GM12874 (cell line): Measurements from ENCODE around the gene RAD51B.

ENCODE experiments used
- TF ChIP-seq, protein P1 (sequence below): IDR thresholded peaks from 2 replicates; pipeline ENCODE4 v1.5.1; 2011; ENCODE audit warnings: low read depth, mild to moderate bottlenecking, control low read depth, low read length, moderate library complexity; ENCODE audit not compliant: insufficient read depth

Gene RAD51B

DNA sequence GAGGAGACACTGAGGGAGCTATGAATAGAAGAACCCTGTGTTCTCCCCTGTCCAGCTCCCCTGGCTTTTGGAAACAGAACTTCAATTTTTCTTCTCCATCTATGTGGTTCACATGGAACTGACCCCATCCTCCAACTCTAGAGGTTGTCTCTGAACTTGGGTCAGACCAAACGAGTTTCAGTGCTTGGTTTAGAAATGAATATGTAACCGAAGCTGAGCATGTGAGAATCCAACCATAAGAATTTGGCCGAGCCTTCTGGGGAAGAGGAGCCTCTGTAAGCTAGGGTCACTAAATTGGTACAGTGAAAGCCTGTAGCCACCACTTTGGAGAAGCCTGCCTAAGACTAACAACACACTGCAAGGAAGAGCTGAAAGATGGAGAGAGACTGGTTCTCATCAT is 508.9 kb downstream of the RAD51B start:
- TF ChIP-seq, protein P1, sequence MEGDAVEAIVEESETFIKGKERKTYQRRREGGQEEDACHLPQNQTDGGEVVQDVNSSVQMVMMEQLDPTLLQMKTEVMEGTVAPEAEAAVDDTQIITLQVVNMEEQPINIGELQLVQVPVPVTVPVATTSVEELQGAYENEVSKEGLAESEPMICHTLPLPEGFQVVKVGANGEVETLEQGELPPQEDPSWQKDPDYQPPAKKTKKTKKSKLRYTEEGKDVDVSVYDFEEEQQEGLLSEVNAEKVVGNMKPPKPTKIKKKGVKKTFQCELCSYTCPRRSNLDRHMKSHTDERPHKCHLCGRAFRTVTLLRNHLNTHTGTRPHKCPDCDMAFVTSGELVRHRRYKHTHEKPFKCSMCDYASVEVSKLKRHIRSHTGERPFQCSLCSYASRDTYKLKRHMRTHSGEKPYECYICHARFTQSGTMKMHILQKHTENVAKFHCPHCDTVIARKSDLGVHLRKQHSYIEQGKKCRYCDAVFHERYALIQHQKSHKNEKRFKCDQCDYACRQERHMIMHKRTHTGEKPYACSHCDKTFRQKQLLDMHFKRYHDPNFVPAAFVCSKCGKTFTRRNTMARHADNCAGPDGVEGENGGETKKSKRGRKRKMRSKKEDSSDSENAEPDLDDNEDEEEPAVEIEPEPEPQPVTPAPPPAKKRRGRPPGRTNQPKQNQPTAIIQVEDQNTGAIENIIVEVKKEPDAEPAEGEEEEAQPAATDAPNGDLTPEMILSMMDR: no peak

DNA sequence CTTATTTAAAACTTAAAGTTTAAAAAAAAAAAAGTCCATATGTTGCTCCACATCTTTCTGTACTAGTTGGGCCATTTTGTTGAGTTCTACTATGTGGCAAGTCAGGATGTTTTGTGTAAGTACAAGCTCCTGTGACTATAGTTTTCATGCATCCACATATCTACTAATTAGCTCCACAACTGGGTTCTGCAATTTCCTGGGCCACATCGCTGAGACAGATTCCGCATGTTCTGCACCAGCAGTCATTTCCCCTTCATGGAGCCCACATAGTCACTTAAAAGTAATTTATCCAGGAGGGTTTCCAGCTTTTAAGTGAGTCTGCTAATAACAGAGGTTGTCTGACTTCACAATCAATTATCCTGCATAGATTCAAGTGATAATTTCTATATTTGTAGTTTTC is 511.8 kb downstream of the RAD51B start:
- TF ChIP-seq, protein P1: no peak

DNA sequence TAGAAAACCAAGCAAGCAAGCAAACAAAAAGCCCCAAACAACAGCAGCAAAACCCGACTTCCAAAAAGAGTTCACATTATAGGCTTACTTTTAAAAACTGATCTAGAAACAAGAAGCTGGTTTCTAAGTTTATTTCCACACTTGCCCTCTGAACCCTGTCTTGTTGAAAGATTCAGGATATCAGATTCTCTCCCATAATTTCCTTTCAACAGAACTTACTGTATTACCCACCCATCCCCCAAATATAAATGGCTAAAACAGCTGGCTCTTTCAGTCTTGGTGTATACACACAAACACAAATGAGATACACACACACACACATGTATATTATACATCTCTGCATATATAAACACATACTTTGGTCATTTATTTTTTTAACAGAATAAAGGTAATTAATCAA is 512.4 kb downstream of the RAD51B start:
- TF ChIP-seq, protein P1: no peak

DNA sequence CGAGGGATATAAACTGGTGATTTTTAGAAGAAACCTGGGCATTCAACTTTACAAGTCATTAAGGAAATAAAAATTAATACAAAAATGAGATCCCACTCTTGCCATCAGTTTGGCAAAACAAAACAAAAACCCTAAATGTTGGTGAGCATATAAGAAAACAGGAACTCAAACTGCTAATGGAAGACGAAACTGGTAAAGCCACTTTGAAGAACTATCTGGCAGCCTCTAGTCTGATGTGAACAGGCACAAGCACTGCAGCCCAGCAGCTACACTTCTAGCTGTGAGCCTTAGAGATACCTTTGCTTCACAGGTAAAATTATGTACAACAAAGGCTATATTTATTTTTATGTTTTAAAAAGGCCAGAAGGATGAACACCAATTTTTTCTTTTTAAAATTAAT is 513.7 kb downstream of the RAD51B start:
- TF ChIP-seq, protein P1: no peak

DNA sequence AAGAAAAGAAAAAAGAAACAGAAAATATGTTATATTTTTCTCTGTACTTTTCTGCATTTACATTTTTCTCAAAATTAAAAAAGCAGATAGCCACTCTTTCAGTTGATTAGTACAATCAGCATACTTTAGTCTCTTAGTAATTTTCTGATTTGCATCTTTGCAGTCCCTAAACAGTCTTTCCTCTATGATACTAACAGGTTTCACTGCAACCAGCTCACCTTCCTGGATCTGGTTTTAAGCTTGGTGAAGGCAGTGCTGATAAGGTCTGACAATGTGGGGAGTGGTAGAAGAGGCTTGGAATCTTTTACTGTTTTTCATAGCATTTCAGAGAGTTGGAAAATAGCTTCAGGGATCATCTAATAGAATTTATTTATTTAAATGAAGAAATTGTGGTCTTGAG is 515.7 kb downstream of the RAD51B start:
- TF ChIP-seq, protein P1: no peak

DNA sequence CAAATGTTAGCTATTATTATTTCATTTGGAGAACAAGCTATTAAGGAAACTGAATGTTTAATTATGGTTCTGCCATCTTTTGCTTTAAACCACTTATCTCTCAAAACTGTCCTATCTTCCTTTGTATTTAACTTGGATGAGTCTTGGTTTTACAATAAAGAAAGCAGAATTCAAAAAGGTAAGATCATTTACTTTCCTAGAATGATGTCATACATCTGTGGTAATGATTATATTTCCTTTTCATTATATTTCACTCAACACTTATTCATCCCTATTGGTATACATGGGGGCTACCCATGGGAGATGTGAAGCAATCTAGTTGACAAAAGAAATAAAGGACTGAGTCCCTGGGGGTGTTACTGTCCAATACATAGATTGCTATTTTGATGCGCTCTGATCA is 516.6 kb downstream of the RAD51B start:
- TF ChIP-seq, protein P1: no peak

DNA sequence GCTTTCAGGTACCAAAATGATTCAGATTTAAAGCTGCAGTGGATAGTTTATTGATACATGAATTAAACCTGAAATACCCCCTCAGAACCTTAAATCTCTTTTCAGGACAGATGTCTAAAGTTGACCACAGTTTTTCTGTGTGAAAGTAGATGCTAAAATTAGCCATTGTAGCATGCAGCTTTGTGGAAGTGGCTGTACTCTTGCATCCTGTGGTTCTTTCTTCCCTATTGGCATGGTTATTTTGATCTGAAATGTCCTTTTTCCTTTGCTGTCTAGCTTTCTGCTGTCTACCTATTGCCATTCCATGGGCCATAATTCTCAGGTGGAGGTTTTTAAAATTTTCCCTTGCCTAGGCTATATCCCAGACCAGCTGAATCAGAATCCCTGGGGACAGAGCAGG is 517.7 kb downstream of the RAD51B start:
- TF ChIP-seq, protein P1: no peak

DNA sequence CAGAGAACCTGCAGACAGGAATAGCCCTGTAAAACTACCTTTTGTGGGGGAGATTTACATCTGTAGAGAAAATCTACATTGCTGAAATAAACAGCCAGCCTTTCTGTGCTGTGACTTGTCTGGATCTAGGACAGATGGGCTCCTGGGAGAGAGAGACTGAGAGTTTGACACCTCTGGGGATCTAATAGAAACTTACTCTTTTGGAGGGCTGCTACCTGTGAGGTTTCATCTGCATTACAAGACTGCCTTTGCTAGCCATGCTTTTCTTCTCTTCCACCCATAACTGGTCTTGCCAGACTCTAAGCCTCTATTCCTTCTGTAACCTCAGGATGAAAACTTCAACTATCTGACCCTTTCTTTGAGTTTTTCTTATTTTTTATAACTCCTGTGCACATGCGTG is 520.7 kb downstream of the RAD51B start:
- TF ChIP-seq, protein P1: no peak
